Gastrocnemius medialis (tissue), 4 donors: Measurements from ENCODE around the gene PMEPA1. TPM values are rescaled to one million over a fixed set of nuclear protein-coding genes. Genes with fewer than 3 reads are reported as not detected.

Experiments used
- ATAC-seq, 2 donors: fragments of 150-250 bp; one replicate each; pipeline ENCODE4 v1.9.1; 2016
- DNase-seq, 2 donors: peaks; one replicate each; pipeline ENCODE4 v3.0.0-alpha.2; 2019
- H3K27ac ChIP-seq, 4 donors: fragments of 200-600 bp; sonication (generic); 1 replicate in 1 of 4; 2 replicates in 3 of 4; pipeline ENCODE4 v1.5.1; 2016 to 2018; ENCODE audit warnings: mild to moderate bottlenecking in 2 of 4, moderate library complexity in 1 of 4
- H3K27me3 ChIP-seq, 3 donors: fragments of 200-600 bp; sonication (generic) in 2 of 3; 1 replicate in 1 of 3; 2 replicates in 2 of 3; pipeline versions ENCODE4 v1.5.1 to v1.6.0; 2016 to 2019; ENCODE audit warnings: mild to moderate bottlenecking in 1 of 3, moderate library complexity in 1 of 3
- H3K36me3 ChIP-seq, 2 donors: fragments of 200-600 bp; sonication (generic) in 1 of 2; one replicate each; pipeline ENCODE4 v1.5.1; 2017 to 2018
- H3K4me1 ChIP-seq, 2 donors: fragments of 200-600 bp; sonication (generic) in 1 of 2; one replicate each; pipeline ENCODE4 v1.5.1; 2016 to 2017; ENCODE audit warnings: mild to moderate bottlenecking in 2 of 2
- H3K4me3 ChIP-seq, 4 donors: fragments of 200-600 bp; sonication (generic) in 3 of 4; 1 replicate in 1 of 4; 2 replicates in 3 of 4; pipeline ENCODE4 v1.5.1; 2016 to 2019; ENCODE audit warnings: mild to moderate bottlenecking in 2 of 4
- H3K9me3 ChIP-seq, 3 donors: fragments of 200-600 bp; sonication (generic) in 2 of 3; 1 replicate in 1 of 3; 2 replicates in 2 of 3; pipeline ENCODE4 v1.5.1; 2016 to 2019
- POLR2A ChIP-seq, 2 donors: fragments of 450-650 bp; IDR thresholded peaks; one replicate each; pipeline ENCODE4 v1.6.1; 2017; ENCODE audit warnings: antibody characterized with exemption in 2 of 2, mild to moderate bottlenecking in 2 of 2, moderate library complexity in 2 of 2
- in situ Hi-C, 4 donors: fragments of 200-750 bp; cut with MboI; loops; one replicate each; pipeline versions ENCODE4 v1.15.0 to v1.8.0; 2017; ENCODE audit warnings: low sequenced_read_pairs in 4 of 4
- intact Hi-C: fragments of 100-400 bp; cut with DNase I; formaldehyde crosslinking; loops from one replicate; pipeline ENCODE4 v1.15.1; 2023; ENCODE audit warnings: low total_unique reads
- total RNA-seq, 4 donors: library from RNA; depleted of rRNA; stranded (reverse); fragments of >200 nt; gene quantifications; one replicate each; pipeline versions ENCODE4 v1.1.0 to v1.2.3, GENCODE V29; 2016
- TF ChIP-seq, protein P1 (sequence below), 5 experiments: fragments of 450-650 bp in 3 of 5; fragments of 200-600 bp in 2 of 5; sonication (generic) in 2 of 5; IDR thresholded peaks in 4 of 5; conservative IDR thresholded peaks in 1 of 5; 1 replicate in 4 of 5; 2 replicates in 1 of 5; pipeline ENCODE4 v1.5.1; 2016 to 2019; ENCODE audit warnings: antibody characterized with exemption in 5 of 5, mild to moderate bottlenecking in 3 of 5, moderate library complexity in 3 of 5

PMEPA1 gene
- total RNA-seq, 4 donors from 2014 or later = 1.5 to 8.1 (median 5.8) TPM

DNA sequence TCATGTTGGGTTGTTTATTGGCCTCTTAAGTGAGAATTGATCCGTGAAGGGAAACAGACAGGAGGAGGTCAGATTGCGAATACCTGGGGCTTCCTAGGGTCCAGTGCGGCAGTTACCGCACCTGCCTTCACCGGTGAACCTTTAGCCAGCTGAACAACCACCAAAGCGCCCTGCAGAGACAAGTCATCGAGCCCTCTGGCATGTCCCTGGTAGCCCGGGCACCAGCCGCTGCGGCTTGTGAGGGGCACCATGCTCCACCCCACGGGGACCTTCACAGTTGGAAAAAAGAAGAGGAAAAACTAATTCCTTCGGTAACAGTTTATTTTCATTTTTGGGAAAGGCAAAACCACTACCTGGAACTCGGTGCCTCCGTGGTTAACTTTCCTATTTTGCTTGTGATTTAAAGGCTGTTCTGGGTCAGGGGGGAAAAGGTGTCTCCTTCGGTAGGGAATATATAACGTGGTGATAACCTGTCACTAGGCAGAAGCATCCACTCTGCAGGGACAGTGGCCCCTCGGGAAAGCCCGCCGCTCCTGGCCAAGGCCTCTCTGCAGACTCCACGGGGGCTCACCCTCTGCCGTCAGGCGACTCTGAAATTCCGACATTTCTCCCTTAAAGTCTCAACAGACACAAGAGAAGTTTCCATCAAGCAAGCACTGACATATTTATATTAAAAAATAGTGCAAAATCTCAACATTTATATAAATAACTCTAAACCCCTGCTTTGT is 58.9 kb downstream of the PMEPA1 start:
- Histone ChIP-seq H3K36me3 (peaks cover 0 to 9% of the 10 kb centered on the region in 2 donors), H3K9me3 (no peaks in the 10 kb centered on the region), H3K4me3 (no peak overlapping the region), H3K27ac (no peak overlapping the region), H3K27me3 (no peaks in the 10 kb centered on the region), H3K4me1 (no peaks in the 10 kb centered on the region)
- TF ChIP-seq POLR2A (IDR thresholded peaks at IDR 0.05) = no peak
- TF ChIP-seq, protein P1, sequence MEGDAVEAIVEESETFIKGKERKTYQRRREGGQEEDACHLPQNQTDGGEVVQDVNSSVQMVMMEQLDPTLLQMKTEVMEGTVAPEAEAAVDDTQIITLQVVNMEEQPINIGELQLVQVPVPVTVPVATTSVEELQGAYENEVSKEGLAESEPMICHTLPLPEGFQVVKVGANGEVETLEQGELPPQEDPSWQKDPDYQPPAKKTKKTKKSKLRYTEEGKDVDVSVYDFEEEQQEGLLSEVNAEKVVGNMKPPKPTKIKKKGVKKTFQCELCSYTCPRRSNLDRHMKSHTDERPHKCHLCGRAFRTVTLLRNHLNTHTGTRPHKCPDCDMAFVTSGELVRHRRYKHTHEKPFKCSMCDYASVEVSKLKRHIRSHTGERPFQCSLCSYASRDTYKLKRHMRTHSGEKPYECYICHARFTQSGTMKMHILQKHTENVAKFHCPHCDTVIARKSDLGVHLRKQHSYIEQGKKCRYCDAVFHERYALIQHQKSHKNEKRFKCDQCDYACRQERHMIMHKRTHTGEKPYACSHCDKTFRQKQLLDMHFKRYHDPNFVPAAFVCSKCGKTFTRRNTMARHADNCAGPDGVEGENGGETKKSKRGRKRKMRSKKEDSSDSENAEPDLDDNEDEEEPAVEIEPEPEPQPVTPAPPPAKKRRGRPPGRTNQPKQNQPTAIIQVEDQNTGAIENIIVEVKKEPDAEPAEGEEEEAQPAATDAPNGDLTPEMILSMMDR (IDR thresholded peaks at IDR 0.05 in 4 of 5, conservative IDR thresholded peaks at IDR 0.05 in 1 of 5) = no peak
- intact Hi-C loops (loop anchor here (10.0 kb wide), 1 partner anchor 554 kb away; no protein-coding TSS in a partner anchor), in situ Hi-C loops (loop anchor here in 3 of 4 donors (5.0 to 10.0 kb wide), 4 partner anchors 104 to 534 kb away; no protein-coding TSS in a partner anchor)
- ATAC-seq (no peak), DNase-seq (no peak)

GRCh38 chr20:57650266-57650665 is 59.5 kb downstream of the PMEPA1 start:
- intact Hi-C loops = loop anchor here (10.0 kb wide), 1 partner anchor 555 kb away; no protein-coding TSS in a partner anchor
- no peaks in the 10 kb centered on the region for H3K9me3 ChIP-seq
- in situ Hi-C loops = loop anchor here in 3 of 4 donors (5.0 to 10.0 kb wide), 4 partner anchors 105 to 535 kb away; no protein-coding TSS in a partner anchor
- H3K4me3 ChIP-seq = no peak overlapping the region
- DNase-seq (no peak), ATAC-seq (no peak)
- no peaks in the 10 kb centered on the region for H3K27me3 ChIP-seq
- TF ChIP-seq, protein P1 (IDR thresholded peaks at IDR 0.05 in 4 of 5, conservative IDR thresholded peaks at IDR 0.05 in 1 of 5) = no peak
- no peak for TF ChIP-seq POLR2A (IDR thresholded peaks at IDR 0.05)
- H3K4me1 ChIP-seq = no peaks in the 10 kb centered on the region
- H3K36me3 ChIP-seq = peaks cover 0 to 9% of the 10 kb centered on the region in 2 donors
- H3K27ac ChIP-seq = no peak overlapping the region

- H3K36me3 ChIP-seq = peaks cover 0 to 9% of the 10 kb centered on the region in 2 donors
- ATAC-seq (no peak), DNase-seq (no peak)
- no peak overlapping the region for H3K4me3 ChIP-seq
- H3K27ac ChIP-seq = no peak overlapping the region
- no peaks in the 10 kb centered on the region for H3K9me3 ChIP-seq
- H3K4me1 ChIP-seq = no peaks in the 10 kb centered on the region
- in situ Hi-C loops = loop anchor here in 3 of 4 donors (5.0 to 10.0 kb wide), 4 partner anchors 105 to 535 kb away; no protein-coding TSS in a partner anchor
- intact Hi-C loops = loop anchor here (10.0 kb wide), 1 partner anchor 555 kb away; no protein-coding TSS in a partner anchor
- no peaks in the 10 kb centered on the region for H3K27me3 ChIP-seq
- TF ChIP-seq POLR2A (IDR thresholded peaks at IDR 0.05) = no peak
- TF ChIP-seq, protein P1 (IDR thresholded peaks at IDR 0.05 in 4 of 5, conservative IDR thresholded peaks at IDR 0.05 in 1 of 5) = no peak
Observed at GRCh38 chr20:57649617-57650015, 60.2 kb downstream of the PMEPA1 start.

- in situ Hi-C loops = no loop called here
- TF ChIP-seq, protein P1 (IDR thresholded peaks at IDR 0.05 in 4 of 5, conservative IDR thresholded peaks at IDR 0.05 in 1 of 5) = no peak
- no peak for TF ChIP-seq POLR2A (IDR thresholded peaks at IDR 0.05)
Observed at GRCh38 chr20:57648878-57649616, 60.8 kb downstream of the PMEPA1 start.

More at GRCh38 chr20:57648878-57649616, 60.8 kb downstream of the PMEPA1 start:
- Histone ChIP-seq H3K4me3 (no peak overlapping the region), H3K9me3 (no peaks in the 10 kb centered on the region), H3K27ac (no peak overlapping the region), H3K27me3 (no peaks in the 10 kb centered on the region), H3K4me1 (no peaks in the 10 kb centered on the region), H3K36me3 (peaks cover 0 to 9% of the 10 kb centered on the region in 2 donors)
- no peak for DNase-seq
- intact Hi-C loops = no loop called here
- no peak for ATAC-seq
